ENCODE data around the gene FANCM. TPM values are rescaled to one million over a fixed set of nuclear protein-coding genes. Genes with fewer than 3 reads are reported as not detected.

FANCM gene
- total RNA-seq, 6 experiments from 2014 or later = 1.4 to 3.9 (median 1.9) TPM

DNA sequence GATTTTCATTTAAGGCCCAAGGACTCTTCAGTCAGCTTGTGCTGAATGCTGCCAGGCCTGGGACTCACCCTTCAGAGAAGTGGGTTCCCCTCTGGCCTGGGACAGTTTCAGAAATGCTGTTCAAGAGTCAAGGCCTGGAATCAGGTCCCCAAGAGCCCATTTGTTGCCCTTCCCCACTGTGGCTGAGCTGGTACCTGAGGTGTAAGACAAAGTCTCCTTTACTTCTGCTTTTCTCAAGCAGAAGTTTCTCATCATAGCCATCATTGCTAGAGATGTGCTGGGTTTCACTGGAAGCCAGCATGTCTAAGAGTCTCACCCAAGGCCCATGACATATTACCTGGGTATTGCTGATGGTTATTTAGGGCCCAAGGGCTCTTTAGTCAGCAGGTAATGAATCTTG lies 8.9 kb downstream of the FANCM start:
- Histone ChIP-seq H3K27ac (no peak overlapping the region), H3K4me1 (no peaks in the 10 kb centered on the region), H3K4me3 (no peak overlapping the region), H3K27me3 (no peaks in the 10 kb centered on the region), H3K9me3 (no peaks in the 10 kb centered on the region), H3K36me3 (no peaks in the 10 kb centered on the region)
- DNase-seq = no peak
- no peak for TF ChIP-seq POLR2A (IDR thresholded peaks at IDR 0.05)
- TF ChIP-seq, protein P1, sequence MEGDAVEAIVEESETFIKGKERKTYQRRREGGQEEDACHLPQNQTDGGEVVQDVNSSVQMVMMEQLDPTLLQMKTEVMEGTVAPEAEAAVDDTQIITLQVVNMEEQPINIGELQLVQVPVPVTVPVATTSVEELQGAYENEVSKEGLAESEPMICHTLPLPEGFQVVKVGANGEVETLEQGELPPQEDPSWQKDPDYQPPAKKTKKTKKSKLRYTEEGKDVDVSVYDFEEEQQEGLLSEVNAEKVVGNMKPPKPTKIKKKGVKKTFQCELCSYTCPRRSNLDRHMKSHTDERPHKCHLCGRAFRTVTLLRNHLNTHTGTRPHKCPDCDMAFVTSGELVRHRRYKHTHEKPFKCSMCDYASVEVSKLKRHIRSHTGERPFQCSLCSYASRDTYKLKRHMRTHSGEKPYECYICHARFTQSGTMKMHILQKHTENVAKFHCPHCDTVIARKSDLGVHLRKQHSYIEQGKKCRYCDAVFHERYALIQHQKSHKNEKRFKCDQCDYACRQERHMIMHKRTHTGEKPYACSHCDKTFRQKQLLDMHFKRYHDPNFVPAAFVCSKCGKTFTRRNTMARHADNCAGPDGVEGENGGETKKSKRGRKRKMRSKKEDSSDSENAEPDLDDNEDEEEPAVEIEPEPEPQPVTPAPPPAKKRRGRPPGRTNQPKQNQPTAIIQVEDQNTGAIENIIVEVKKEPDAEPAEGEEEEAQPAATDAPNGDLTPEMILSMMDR (IDR thresholded peaks at IDR 0.05) = no peak
- intact Hi-C loops (cut with DNase I) = no loop called here
- ATAC-seq = no peak

DNA sequence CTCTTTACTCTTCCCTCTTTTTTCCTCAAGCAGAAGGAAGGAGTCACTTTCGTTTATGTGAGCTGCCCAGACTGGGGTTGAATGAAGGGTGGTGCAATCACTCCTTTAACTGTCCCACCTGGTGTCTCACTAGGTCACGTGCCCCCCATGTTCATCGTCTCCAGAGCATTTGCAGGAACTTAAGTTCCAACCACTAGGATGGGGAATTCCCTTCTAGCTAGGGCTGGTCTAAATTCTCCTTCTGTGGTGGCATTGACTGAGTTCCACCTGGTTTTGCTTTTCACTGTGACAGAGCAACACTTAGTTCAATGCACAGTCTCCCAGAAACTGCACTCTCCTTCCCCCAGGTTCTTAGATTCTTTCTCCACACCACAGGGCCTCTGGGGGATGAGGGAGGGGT lies 9.5 kb downstream of the FANCM start:
- no peaks in the 10 kb centered on the region for H3K27me3 ChIP-seq
- H3K4me1 ChIP-seq = no peaks in the 10 kb centered on the region
- no peaks in the 10 kb centered on the region for H3K36me3 ChIP-seq
- no peaks in the 10 kb centered on the region for H3K9me3 ChIP-seq
- 88% methylated on average over 3 of the region's 3 CpGs for WGBS (ENCODE audit: insufficient coverage, low coverage, low lambda C conversion rate, missing lambda C conversion rate)
- ATAC-seq (no peak), DNase-seq (no peak)
- intact Hi-C loops (cut with DNase I) = no loop called here
- H3K4me3 ChIP-seq = no peak overlapping the region
- no peak overlapping the region for H3K27ac ChIP-seq
- no peak for TF ChIP-seq POLR2A (IDR thresholded peaks at IDR 0.05)
- TF ChIP-seq, protein P1 (IDR thresholded peaks at IDR 0.05) = no peak

DNA sequence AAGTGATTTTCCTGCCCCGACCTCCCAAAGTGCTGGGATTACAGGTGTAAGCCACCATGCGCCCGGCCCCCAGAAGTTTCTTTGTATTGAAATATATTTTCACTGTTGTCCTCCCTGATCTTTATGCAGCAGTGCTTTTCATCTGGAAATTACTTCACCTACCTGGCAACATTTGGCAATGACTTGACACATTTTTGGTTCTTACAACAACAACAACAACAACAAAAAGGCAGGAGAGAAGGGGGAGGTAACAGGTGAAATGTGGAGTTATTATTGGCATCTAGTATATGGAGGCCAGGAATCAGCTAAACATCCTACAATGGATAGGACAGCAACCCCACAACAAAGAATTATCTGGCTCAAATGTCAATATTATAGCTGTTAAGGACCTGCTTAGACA lies 13.9 kb downstream of the FANCM start:
- TF ChIP-seq, protein P1 (IDR thresholded peaks at IDR 0.05) = no peak
- no peak for TF ChIP-seq POLR2A (IDR thresholded peaks at IDR 0.05)
- DNase-seq = no peak
- intact Hi-C loops (cut with DNase I) = no loop called here
- ATAC-seq = no peak
- Histone ChIP-seq H3K27me3 (no peaks in the 10 kb centered on the region), H3K36me3 (no peaks in the 10 kb centered on the region), H3K9me3 (no peaks in the 10 kb centered on the region), H3K27ac (no peak overlapping the region), H3K4me1 (no peaks in the 10 kb centered on the region), H3K4me3 (no peak overlapping the region)
- 93% methylated on average over 2 of the region's 3 CpGs for WGBS (ENCODE audit: insufficient coverage, low coverage, low lambda C conversion rate, missing lambda C conversion rate)

DNA sequence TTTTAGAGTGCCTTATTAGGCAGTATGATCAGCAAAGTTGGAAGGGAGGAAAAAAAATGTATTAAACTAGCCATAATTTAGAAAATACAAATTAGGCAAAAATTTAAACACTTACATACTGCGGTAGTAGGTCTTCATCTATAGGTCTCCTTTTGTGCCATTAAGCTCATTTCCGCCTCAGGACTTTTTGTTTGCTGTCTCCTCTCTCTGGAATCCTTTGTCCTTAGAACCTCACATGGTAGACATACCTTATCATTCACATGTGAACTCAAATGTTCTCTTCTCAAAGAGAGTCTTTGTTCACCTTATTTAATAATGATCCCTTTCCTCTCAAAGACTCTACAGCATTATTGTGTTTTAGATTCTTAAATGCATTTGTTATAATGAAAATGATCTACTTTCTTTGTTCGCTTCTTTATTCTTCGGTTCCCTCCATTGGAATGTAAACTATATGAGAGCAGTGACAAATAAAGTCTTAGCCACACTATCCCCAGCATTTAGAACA lies 14.7 kb downstream of the FANCM start:
- Histone ChIP-seq H3K36me3 (no peaks in the 10 kb centered on the region), H3K4me1 (no peaks in the 10 kb centered on the region), H3K4me3 (no peak overlapping the region), H3K9me3 (no peaks in the 10 kb centered on the region), H3K27me3 (no peaks in the 10 kb centered on the region), H3K27ac (no peak overlapping the region)
- DNase-seq (no peak), ATAC-seq (no peak)
- TF ChIP-seq POLR2A (IDR thresholded peaks at IDR 0.05) = no peak
- TF ChIP-seq, protein P1 (IDR thresholded peaks at IDR 0.05) = no peak
- WGBS (ENCODE audit: insufficient coverage, low coverage, low lambda C conversion rate, missing lambda C conversion rate) = 93% methylated on average over 4 of the region's 4 CpGs
- intact Hi-C loops (cut with DNase I) = no loop called here

DNA sequence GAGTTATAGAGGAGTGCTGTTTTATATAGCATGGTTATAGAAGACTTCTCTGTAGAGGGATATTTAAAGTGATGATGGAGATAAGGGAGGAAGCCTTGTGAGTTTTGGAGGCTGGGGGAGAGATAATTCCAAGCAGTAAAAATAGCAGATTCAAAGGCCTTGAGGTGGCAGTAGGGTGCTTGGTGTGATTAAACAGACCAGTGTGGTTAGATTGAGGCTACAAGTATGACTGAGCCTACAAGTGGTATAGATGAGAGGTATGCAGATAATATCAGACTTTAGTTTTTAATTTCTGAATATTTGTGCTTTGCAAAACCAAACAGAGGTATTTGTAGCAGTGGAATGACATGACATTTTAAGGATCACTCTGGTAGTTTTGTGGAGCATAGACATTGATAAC lies 20.3 kb downstream of the FANCM start:
- Histone ChIP-seq H3K27ac (no peak overlapping the region), H3K4me1 (no peaks in the 10 kb centered on the region), H3K36me3 (no peaks in the 10 kb centered on the region), H3K4me3 (no peak overlapping the region), H3K9me3 (no peaks in the 10 kb centered on the region), H3K27me3 (no peaks in the 10 kb centered on the region)
- TF ChIP-seq, protein P1 (IDR thresholded peaks at IDR 0.05) = no peak
- ATAC-seq (no peak), DNase-seq (no peak)
- intact Hi-C loops (cut with DNase I) = no loop called here
